ENCODE data around the gene GALNTL6.

Gene GALNTL6

GRCh38 chr4:172009446-172010230 lies 196.4 kb downstream of the GALNTL6 start:
- H3K27me3 Mint-ChIP-seq (ENCODE audit: low read depth, poor library complexity) = no peaks in the 10 kb centered on the region
- no peaks in the 10 kb centered on the region for H3K9me3 Mint-ChIP-seq
- DNase-seq = no peak
- no peak overlapping the region for H3K4me3 Mint-ChIP-seq
- TF ChIP-seq CTCF (IDR thresholded peaks at IDR 0.05) = no peak
- no peaks in the 10 kb centered on the region for H3K36me3 Mint-ChIP-seq (ENCODE audit: low read depth)
- H3K4me1 Mint-ChIP-seq = no peaks in the 10 kb centered on the region
- H3K27ac Mint-ChIP-seq = no peak overlapping the region

GRCh38 chr4:172011196-172011595 lies 198.0 kb downstream of the GALNTL6 start:
- Mint-ChIP-seq H3K4me1 (no peaks in the 10 kb centered on the region), H3K27me3 (ENCODE audit: low read depth, poor library complexity) (peaks cover 4% of the 10 kb centered on the region), H3K36me3 (ENCODE audit: low read depth) (no peaks in the 10 kb centered on the region), H3K4me3 (no peak overlapping the region), H3K9me3 (no peaks in the 10 kb centered on the region), H3K27ac (no peak overlapping the region)
- TF ChIP-seq CTCF (IDR thresholded peaks at IDR 0.05) = no peak
- no peak for DNase-seq

GRCh38 chr4:172018358-172018757 lies 205.2 kb downstream of the GALNTL6 start:
- H3K36me3 Mint-ChIP-seq (ENCODE audit: low read depth) = no peaks in the 10 kb centered on the region
- H3K9me3 Mint-ChIP-seq = no peaks in the 10 kb centered on the region
- no peak overlapping the region for H3K27ac Mint-ChIP-seq
- H3K27me3 Mint-ChIP-seq (ENCODE audit: low read depth, poor library complexity) = peaks cover 8% of the 10 kb centered on the region
- TF ChIP-seq CTCF (IDR thresholded peaks at IDR 0.05) = no peak
- DNase-seq = no peak
- no peaks in the 10 kb centered on the region for H3K4me1 Mint-ChIP-seq
- H3K4me3 Mint-ChIP-seq = no peak overlapping the region

GRCh38 chr4:172035562-172035961 lies 222.4 kb downstream of the GALNTL6 start:
- Mint-ChIP-seq H3K36me3 (ENCODE audit: low read depth) (no peaks in the 10 kb centered on the region), H3K4me1 (no peaks in the 10 kb centered on the region), H3K9me3 (no peaks in the 10 kb centered on the region), H3K27me3 (ENCODE audit: low read depth, poor library complexity) (no peaks in the 10 kb centered on the region), H3K27ac (no peak overlapping the region), H3K4me3 (no peak overlapping the region)
- TF ChIP-seq CTCF (IDR thresholded peaks at IDR 0.05) = no peak
- no peak for DNase-seq

GRCh38 chr4:172040766-172041165 lies 227.6 kb downstream of the GALNTL6 start:
- no peak for DNase-seq
- H3K27me3 Mint-ChIP-seq (ENCODE audit: low read depth, poor library complexity) = no peaks in the 10 kb centered on the region
- H3K9me3 Mint-ChIP-seq = no peaks in the 10 kb centered on the region
- H3K36me3 Mint-ChIP-seq (ENCODE audit: low read depth) = no peaks in the 10 kb centered on the region
- H3K4me1 Mint-ChIP-seq = no peaks in the 10 kb centered on the region
- no peak for TF ChIP-seq CTCF (IDR thresholded peaks at IDR 0.05)
- H3K27ac Mint-ChIP-seq = no peak overlapping the region
- H3K4me3 Mint-ChIP-seq = no peak overlapping the region

- Mint-ChIP-seq H3K9me3 (no peaks in the 10 kb centered on the region), H3K4me1 (no peaks in the 10 kb centered on the region), H3K27ac (no peak overlapping the region), H3K27me3 (ENCODE audit: low read depth, poor library complexity) (no peaks in the 10 kb centered on the region), H3K36me3 (ENCODE audit: low read depth) (no peaks in the 10 kb centered on the region), H3K4me3 (no peak overlapping the region)
- no peak for TF ChIP-seq CTCF (IDR thresholded peaks at IDR 0.05)
- DNase-seq = no peak
Measured at GRCh38 chr4:172042714-172043114, 229.5 kb downstream of the GALNTL6 start.
